ENCODE results near the gene GRM7.

GRM7 gene

GRCh38 chr3:7607083-7607482, 746.2 kb downstream of the GRM7 start:
- DNase-seq: no peak

DNA sequence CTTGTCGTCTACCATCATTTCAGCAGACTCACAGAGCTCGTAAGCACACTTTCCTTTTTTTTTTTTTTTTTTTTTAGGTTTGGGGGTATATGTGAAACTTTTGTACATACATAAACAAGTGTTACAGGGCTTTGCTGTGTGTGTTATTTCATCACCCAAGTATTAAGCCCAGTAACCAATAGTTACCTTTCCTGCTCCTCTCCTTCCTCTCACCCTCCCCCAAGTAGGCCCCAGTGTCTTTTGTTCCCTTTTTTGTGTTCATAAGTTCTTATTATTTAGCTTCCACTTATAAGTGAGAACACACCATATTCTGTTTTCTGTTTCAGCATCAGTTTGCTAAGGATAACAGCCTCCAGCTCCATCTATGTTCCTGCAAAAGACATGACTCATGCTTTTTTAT, 746.8 kb downstream of the GRM7 start:
- DNase-seq: no peak

DNA sequence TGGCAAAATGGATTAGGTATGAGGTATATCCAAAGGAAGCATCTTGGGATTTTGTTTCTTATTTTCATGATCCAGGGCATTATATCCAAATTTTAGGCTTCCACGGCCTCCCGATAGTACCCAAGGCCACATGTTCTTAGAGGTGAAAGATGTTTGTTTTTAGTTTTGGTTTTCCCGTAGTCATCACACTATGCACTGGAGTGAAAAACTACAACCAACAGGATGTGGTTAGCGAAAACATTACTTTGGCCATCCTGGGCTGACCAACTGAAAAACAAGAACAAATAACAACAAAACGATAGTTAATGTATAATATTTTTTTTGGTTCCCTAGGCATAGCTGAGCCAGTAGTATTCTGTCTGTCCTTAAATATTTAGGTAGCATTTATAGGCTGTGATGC, 749.7 kb downstream of the GRM7 start:
- DNase-seq: no peak

DNA sequence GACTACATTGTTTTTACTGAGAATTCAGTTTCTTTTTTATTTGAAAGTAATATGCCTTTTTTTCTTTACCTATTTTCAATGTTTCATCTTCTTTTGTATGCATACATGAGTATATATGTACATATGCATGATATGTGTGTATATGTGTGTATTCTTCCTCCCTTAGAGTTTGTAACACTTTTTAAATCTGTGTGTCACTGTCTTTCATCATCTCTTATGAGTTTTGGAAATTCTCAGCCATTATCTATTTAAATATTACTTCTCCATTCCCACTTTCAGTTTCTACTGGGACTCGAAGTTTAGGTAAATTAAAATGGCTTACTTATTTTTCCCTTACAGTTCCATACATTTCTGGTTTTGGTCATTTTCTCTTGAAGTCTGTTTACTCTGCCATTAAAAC, 754.1 kb downstream of the GRM7 start:
- no peak for DNase-seq

GRCh38 chr3:7618606-7619005, 757.7 kb downstream of the GRM7 start:
- DNase-seq: no peak

DNA sequence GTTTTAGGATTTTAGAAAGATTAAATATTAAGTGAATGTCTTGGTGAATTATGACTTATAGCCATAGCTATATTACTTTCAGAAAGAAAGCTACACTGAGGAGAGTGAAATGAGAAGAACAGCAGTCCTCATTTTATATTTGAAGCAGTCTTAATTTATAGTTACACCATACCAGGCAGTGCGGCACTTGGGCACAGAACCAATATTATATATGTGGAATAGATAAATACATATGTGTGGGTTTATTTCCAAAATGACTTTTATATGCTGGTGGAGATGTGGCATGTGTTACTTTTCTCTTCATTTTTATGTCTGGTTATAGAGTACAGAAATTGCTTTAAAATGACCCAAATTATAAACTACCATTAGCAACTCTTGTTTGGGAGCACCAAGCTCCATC, 759.5 kb downstream of the GRM7 start:
- DNase-seq: no peak

GRCh38 chr3:7621046-7621630, 760.2 kb downstream of the GRM7 start:
- no peak for DNase-seq

GRCh38 chr3:7621651-7622050, 760.7 kb downstream of the GRM7 start:
- DNase-seq: no peak

- no peak for DNase-seq
Observed at GRCh38 chr3:7625021-7625420, 764.1 kb downstream of the GRM7 start.

DNA sequence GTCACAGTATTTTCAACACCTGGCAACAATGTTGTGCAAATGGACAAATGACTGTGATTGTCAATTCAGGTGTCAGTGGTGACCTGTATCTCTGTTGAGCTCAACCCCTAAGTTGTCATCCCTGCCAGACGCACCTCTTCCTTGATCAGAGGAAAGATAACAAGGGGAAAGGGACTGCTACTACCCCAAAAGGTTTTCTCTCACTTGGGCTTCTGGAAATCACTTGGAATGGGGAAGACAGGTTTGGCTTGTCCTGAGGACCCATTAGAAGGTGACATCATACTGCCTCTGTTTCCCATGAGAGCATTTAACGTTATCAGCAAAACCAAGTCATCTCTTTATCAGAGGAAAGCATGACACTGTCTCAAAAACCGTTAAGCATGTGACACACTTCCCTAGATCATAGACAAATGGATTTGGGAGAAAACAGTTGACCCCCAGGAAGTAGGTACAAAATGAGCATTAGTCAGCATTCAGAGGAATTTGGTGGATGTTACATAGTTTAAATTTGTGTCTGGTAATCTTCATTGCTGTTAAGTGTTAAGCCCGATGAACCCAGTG, 769.5 kb downstream of the GRM7 start:
- no peak for DNase-seq

- no peak for DNase-seq
Observed at GRCh38 chr3:7630925-7631324, 770.0 kb downstream of the GRM7 start.

DNA sequence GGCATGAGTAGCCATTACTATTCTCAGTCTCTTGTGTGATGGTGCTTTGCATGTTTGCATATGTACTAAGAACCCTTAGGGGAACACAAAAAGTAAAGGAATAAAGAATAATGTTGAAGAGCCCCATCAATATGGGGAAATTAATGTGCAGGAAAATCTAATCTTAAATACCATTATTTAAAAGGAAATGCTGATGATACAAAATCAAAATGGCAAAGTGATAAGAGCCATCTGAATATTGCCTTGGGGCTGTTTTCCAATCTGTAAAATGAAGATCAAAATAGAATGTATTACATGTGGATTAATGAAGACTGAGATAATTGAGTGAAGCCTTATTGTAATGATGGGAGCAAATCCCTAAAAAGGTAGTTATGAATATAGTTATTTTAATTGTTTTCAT, 771.4 kb downstream of the GRM7 start:
- DNase-seq: no peak

- no peak for DNase-seq
Observed at GRCh38 chr3:7637694-7638093, 776.8 kb downstream of the GRM7 start.

DNA sequence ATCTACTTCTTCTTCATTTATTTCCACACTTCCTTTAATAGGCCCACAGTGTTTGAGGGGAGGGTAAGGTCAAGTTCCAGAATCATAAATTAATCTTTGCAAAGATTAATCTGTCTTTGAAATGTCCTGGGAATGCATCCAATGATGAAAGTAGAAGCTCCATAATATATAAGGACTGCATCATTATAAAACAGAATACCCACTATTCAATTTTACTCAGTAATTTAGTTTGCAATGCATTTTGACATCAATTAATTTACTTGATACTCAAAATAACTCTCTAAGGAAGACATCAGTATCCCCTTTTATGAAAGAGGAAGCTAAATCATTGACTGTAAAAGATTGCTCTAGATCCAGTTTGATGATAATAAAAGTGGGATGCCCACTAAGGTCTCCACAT, 777.2 kb downstream of the GRM7 start:
- no peak for DNase-seq

- no peak for DNase-seq
Observed at GRCh38 chr3:7640787-7641186, 779.9 kb downstream of the GRM7 start.

GRCh38 chr3:7646851-7647250, 785.9 kb downstream of the GRM7 start:
- DNase-seq: no peak

DNA sequence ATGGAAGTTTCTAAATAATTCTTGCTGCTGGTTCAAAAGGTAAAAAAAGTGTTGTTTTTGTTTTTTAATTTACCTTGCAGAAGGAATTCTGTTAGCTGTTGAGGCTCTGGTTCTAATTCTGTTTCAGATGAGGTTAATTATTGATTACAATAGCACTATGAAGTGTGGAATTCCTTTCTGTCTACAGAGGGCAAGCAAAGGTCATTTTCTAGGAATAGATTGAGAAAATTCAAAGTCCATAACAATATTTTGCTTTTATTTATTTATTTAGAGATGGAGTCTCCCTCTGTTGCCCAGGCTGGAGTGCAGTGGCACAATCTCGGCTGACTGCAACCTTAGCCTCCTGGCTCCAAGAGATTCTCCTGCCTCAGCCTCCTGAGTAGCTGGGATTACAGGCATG, 789.6 kb downstream of the GRM7 start:
- no peak for DNase-seq

DNA sequence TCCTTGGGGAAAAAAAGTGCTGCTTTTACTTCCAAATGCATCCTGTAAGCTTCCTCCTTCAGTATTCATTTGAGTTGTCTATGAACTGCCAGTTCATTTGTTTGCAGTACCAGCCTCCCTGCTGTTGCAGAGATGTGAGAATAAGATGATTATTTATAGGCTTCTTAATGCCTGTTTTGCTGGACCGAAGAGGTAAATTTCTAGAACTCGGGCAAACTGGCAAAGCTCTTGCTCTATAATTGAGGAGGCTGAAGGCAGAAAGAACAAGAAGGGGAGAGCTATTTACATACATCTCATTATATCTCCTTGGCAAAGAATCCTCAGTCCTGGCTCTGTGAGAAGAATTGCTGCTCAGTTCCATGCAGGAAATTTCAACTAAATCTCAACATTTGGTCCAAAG, 790.4 kb downstream of the GRM7 start:
- DNase-seq: no peak

- no peak for DNase-seq
Observed at GRCh38 chr3:7657214-7658112, 796.5 kb downstream of the GRM7 start.

GRCh38 chr3:7658294-7658693, 797.4 kb downstream of the GRM7 start:
- DNase-seq: no peak

DNA sequence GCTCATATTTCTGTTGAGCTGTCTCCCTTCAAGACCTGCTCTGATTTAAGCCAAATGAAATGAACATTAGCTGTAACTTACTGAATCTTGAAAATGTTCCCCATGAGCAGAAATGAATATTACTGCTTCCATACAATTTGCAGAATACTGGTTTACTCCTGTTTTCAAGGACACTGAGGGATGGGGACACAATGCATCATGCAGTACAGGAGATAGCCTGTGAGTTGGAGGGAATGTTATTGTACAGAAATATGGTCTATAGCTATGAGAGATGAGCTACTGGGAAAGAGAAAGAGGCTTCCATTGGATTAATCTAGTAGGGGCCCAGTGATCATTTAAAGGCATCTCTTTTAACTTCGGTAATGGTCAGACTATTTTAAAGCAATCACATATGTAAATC, 798.2 kb downstream of the GRM7 start:
- no peak for DNase-seq

- DNase-seq: no peak
Observed at GRCh38 chr3:7663771-7664170, 802.9 kb downstream of the GRM7 start.

DNA sequence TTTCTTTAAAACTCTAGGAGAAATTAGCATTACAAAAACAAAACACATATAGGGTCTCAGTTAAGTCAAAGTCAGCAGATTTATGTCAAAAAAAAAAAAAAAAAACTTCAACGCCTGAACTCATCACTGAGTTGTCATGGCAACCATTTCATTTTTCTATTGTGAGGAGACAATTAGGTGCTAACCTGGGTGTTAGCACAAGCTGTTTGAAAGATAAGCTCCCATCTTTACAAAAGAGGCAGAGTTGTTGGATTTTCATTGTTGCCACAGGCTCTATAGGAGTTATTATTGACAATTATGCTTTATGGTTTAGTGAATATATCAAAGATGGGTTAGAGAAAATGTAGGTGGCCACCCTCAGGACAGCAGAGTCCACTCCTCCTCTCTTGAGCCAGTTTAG, 806.9 kb downstream of the GRM7 start:
- no peak for DNase-seq

DNA sequence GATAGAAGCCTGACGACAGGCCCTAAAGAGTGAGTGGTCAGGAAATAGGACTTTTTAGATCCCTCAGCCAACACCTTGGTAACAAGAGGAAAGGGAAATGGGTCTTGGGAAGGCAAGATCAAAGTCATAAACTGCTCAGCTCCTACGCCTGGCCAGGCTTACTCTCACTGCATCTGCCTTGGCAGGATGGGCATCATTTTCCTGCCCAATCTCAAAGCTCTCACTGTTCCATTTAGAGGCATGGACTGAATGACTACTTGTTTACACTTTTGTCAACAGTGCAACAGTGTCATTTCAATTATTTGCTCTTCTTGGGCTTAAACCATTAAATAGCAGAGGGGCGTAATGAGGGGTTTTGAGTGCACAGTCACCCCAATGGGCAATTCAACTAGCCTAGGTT, 808.7 kb downstream of the GRM7 start:
- DNase-seq: no peak

Data from CD4-positive, alpha-beta T cell treated with Interleukin-17A for 4 hours (primary cell).